IMR-90 (cell line): ENCODE results near the gene THSD7B. TPM values are rescaled to one million over a fixed set of nuclear protein-coding genes. Genes with fewer than 3 reads are reported as not detected.

Experiments
- ATAC-seq: fragments of 200-7000 bp; cut with Tn5 transposase; 2 replicates; pipeline ENCODE4 v1.9.1; 2020; ENCODE audit warnings: low read depth, mild to moderate bottlenecking, moderate library complexity
- BruUV-seq: library from RNA; stranded (reverse); fragments of 400-500 nt; replicated peaks from 2 replicates; lab custom pipeline; 2021; lab: Mats Ljungman, UMichigan
- CTCF ChIA-PET: fragments of 300-600 bp; formaldehyde crosslinking; extraction: SDS; loops from one replicate; lab custom pipeline; 2021; ENCODE audit warnings: antibody characterized with exemption; lab: Yijun Ruan, JAX
- POLR2A ChIA-PET: fragments of 300-600 bp; sonication (Branson Sonifier 250); formaldehyde crosslinking; loops from one replicate; lab custom pipeline; 2022; ENCODE audit warnings: antibody characterized with exemption; ENCODE audit not compliant: unreplicated experiment; lab: Charles Lee
- DNase-seq: peaks from one replicate; pipeline ENCODE4 v3.0.0; 2013
- H2AFZ ChIP-seq: replicated peaks from 2 replicates; pipeline ENCODE3; 2013; ENCODE audit warnings: low read length, mild to moderate bottlenecking; ENCODE audit not compliant: poor library complexity
- H2AK5ac ChIP-seq: 2 replicates; pipeline ENCODE4 v1.6.1; 2013; ENCODE audit warnings: low read depth, low read length, inconsistent platforms
- H2AK9ac ChIP-seq: replicated peaks from 2 replicates; pipeline ENCODE3; 2013; ENCODE audit warnings: mild to moderate bottlenecking, low read depth, low read length, moderate library complexity; ENCODE audit not compliant: poor library complexity
- H2BK120ac ChIP-seq: 2 replicates; pipeline ENCODE4 v1.6.1; 2013; ENCODE audit warnings: low read depth, low read length, inconsistent platforms
- H2BK15ac ChIP-seq: 3 replicates; pipeline ENCODE4 v1.6.1; 2013; ENCODE audit warnings: low read depth, low read length, inconsistent platforms
- H2BK20ac ChIP-seq: 2 replicates; pipeline ENCODE4 v1.6.1; 2013; ENCODE audit warnings: low read depth, mild to moderate bottlenecking, inconsistent platforms, low read length, moderate library complexity
- H2BK5ac ChIP-seq: 2 replicates; pipeline ENCODE4 v1.6.1; 2013; ENCODE audit warnings: mild to moderate bottlenecking, low read depth, low read length, inconsistent platforms; ENCODE audit not compliant: poor library complexity, severe bottlenecking
- H3K14ac ChIP-seq: replicated peaks from 2 replicates; pipeline ENCODE4 v1.6.1; 2013; ENCODE audit warnings: low read depth, low read length, inconsistent platforms
- H3K18ac ChIP-seq: 2 replicates; pipeline ENCODE4 v1.6.1; 2013; ENCODE audit warnings: low read depth, low read length, control low read depth
- H3K23ac ChIP-seq: 2 replicates; pipeline ENCODE4 v1.6.1; 2013; ENCODE audit warnings: low read depth, low read length, inconsistent platforms
- H3K27ac ChIP-seq: 2 replicates; pipeline ENCODE4 v1.5.1; 2013; ENCODE audit warnings: mild to moderate bottlenecking, control low read depth, low read length; ENCODE audit not compliant: insufficient read depth
- H3K27me3 ChIP-seq: 2 replicates; pipeline ENCODE4 v1.6.1; 2013; ENCODE audit warnings: low read length; ENCODE audit not compliant: control insufficient read depth, insufficient read depth
- H3K36me3 ChIP-seq: 2 replicates; pipeline ENCODE4 v1.6.1; 2013; ENCODE audit warnings: low read length, mixed read lengths; ENCODE audit not compliant: control insufficient read depth, insufficient read depth
- H3K4ac ChIP-seq: 2 replicates; pipeline ENCODE4 v1.6.1; 2013; ENCODE audit warnings: low read depth, low read length, inconsistent platforms
- H3K4me1 ChIP-seq: 2 replicates; pipeline ENCODE4 v1.6.1; 2013; ENCODE audit warnings: low read length, mixed read lengths; ENCODE audit not compliant: control insufficient read depth, insufficient read depth
- H3K4me2 ChIP-seq: 2 replicates; pipeline ENCODE4 v1.6.1; 2013; ENCODE audit warnings: low read depth, mild to moderate bottlenecking, control low read depth, low read length, moderate library complexity
- H3K4me3 ChIP-seq: 2 replicates; pipeline ENCODE4 v1.5.1; 2013; ENCODE audit warnings: low read depth, mild to moderate bottlenecking, control low read depth, low read length, moderate library complexity; ENCODE audit not compliant: insufficient read depth
- H3K56ac ChIP-seq: 2 replicates; pipeline ENCODE4 v1.6.1; 2013; ENCODE audit warnings: low read length, inconsistent platforms; ENCODE audit not compliant: insufficient read depth; ENCODE audit errors: extremely low read depth
- H3K79me1 ChIP-seq, 2 experiments: 2 replicates each; pipeline ENCODE4 v1.6.1; 2013; ENCODE audit warnings: low read length in 2 of 2, inconsistent platforms in 1 of 2, low read depth in 1 of 2
- H3K9ac ChIP-seq: 2 replicates; pipeline ENCODE4 v1.6.1; 2013; ENCODE audit warnings: low read depth, low read length, control low read depth
- H3K9me1 ChIP-seq: 2 replicates; pipeline ENCODE4 v1.6.1; 2013; ENCODE audit warnings: low read length, inconsistent platforms; ENCODE audit not compliant: insufficient read depth
- H3K9me3 ChIP-seq: 2 replicates; pipeline ENCODE4 v1.6.1; 2013; ENCODE audit warnings: low read length; ENCODE audit not compliant: control insufficient read depth, insufficient read depth
- H4K20me1 ChIP-seq: 2 replicates; pipeline ENCODE4 v1.6.1; 2013; ENCODE audit warnings: low read length, inconsistent platforms; ENCODE audit not compliant: insufficient read depth
- H4K5ac ChIP-seq: 2 replicates; pipeline ENCODE4 v1.6.1; 2013; ENCODE audit warnings: mild to moderate bottlenecking, low read depth, low read length, control low read depth
- H4K8ac ChIP-seq, 2 experiments: 2 replicates each; pipeline ENCODE4 v1.6.1; 2013; ENCODE audit warnings: low read depth in 2 of 2, low read length in 2 of 2, control low read depth in 1 of 2, inconsistent platforms in 1 of 2
- H4K91ac ChIP-seq: 2 replicates; pipeline ENCODE4 v1.6.1; 2013; ENCODE audit warnings: low read depth, low read length, inconsistent platforms; ENCODE audit not compliant: insufficient read depth
- MAZ ChIP-seq: IDR thresholded peaks from 2 replicates; pipeline ENCODE4 v1.6.1; 2012; ENCODE audit warnings: low read depth, mild to moderate bottlenecking, low read length, improper control_type of control experiment, moderate library complexity, borderline replicate concordance
- WGBS, 2 experiments: methylation state at CpG; one replicate each; pipeline versions ENCODE4 v1.1.5 to v1.1.7; 2013; ENCODE audit warnings: missing lambda C conversion rate in 2 of 2; ENCODE audit not compliant: insufficient read length in 1 of 2; ENCODE audit errors: extremely low coverage in 2 of 2; 5-methylcytosine and 5-hydroxymethylcytosine counted together
- dilution Hi-C: fragments of 300-500 bp; cut with HindIII; formaldehyde crosslinking; loops from one replicate; pipeline ENCODE4 v1.14.3; 2018; ENCODE audit warnings: low sequenced_read_pairs; ENCODE audit not compliant: unreplicated experiment
- in situ Hi-C: fragments of 300-500 bp; cut with MboI; formaldehyde crosslinking; loops from 3 replicates; pipeline ENCODE4 v1.14.3; 2019; ENCODE audit warnings: low sequenced_read_pairs, inconsistent platforms, mixed read lengths
- intact Hi-C: fragments of 100-400 bp; cut with micrococcal nuclease; formaldehyde crosslinking; loops from 2 replicates; pipeline ENCODE4 v1.10.0; 2022
- polyA plus RNA-seq, 3 experiments: library from polyadenylated mRNA; depleted of rRNA; stranded (reverse); fragments of >200 nt; gene quantifications; 2 replicates each; pipeline ENCODE4 v1.2.3, GENCODE V29; 2012; ENCODE audit warnings: low replicate concordance in 1 of 3
- total RNA-seq: library from RNA; depleted of rRNA; stranded (reverse); fragments of >200 nt; gene quantifications from 2 replicates; pipeline ENCODE4 v1.2.3, GENCODE V29; 2012

The THSD7B gene
- total and polyA plus RNA-seq, 2 of the 4 experiments (the other 2 are of a cell fraction), result not detected

- H2AK9ac ChIP-seq, result no peak overlapping the region
- in situ Hi-C loops, result no loop called here
- H3K18ac ChIP-seq, result no peak overlapping the region
- no peak overlapping the region for H2BK15ac ChIP-seq
- H2AFZ ChIP-seq, result no peak overlapping the region
- no peak overlapping the region for H3K9ac ChIP-seq
- no TSS peak for BruUV-seq
- H4K91ac ChIP-seq, result no peak overlapping the region
- no peak for DNase-seq
- ChIA-PET POLR2A (no interaction called here), CTCF (no interaction called here)
- H3K23ac ChIP-seq, result no peak overlapping the region
- no peak overlapping the region for H2BK20ac ChIP-seq
- H3K56ac ChIP-seq, result no peak overlapping the region
- no peak for TF ChIP-seq MAZ
- no peaks in the 10 kb centered on the region for H3K4me1 ChIP-seq
- no peak overlapping the region for H3K4me3 ChIP-seq
- dilution Hi-C loops, result no loop called here
- no peak overlapping the region for H4K5ac ChIP-seq
- H2BK120ac ChIP-seq, result no peak overlapping the region
- no peaks in the 10 kb centered on the region for H3K36me3 ChIP-seq
- no peaks in the 10 kb centered on the region for H3K79me1 ChIP-seq
- no peak for ATAC-seq
- H3K4me2 ChIP-seq, result no peak overlapping the region
- no peak overlapping the region for H2BK5ac ChIP-seq
- H3K27ac ChIP-seq, result no peak overlapping the region
- no peak overlapping the region for H4K8ac ChIP-seq
- no CpG with 5 or more reads among the region's 2 CpGs for WGBS, 2 experiments
- H3K9me3 ChIP-seq, result peaks cover 16% of the 10 kb centered on the region
- H3K4ac ChIP-seq, result no peak overlapping the region
- H4K20me1 ChIP-seq, result no peaks in the 10 kb centered on the region
- H3K9me1 ChIP-seq, result no peaks in the 10 kb centered on the region
- intact Hi-C loops, result no loop called here
- H3K27me3 ChIP-seq, result no peaks in the 10 kb centered on the region
- H2AK5ac ChIP-seq, result no peak overlapping the region
- no peak overlapping the region for H3K14ac ChIP-seq
Observed at GRCh38 chr2:137023205-137023604, 257.9 kb downstream of the THSD7B start.
